GM19395 (cell line): ENCODE results near the gene TMEM52B.

ENCODE experiments used
- ATAC-seq: cut with Tn5 transposase; IDR thresholded peaks from one replicate; pipeline ENCODE4 v1.9.1; 2021; ENCODE audit warnings: mild to moderate bottlenecking, moderate library complexity; ENCODE audit not compliant: unreplicated experiment

TMEM52B gene

DNA sequence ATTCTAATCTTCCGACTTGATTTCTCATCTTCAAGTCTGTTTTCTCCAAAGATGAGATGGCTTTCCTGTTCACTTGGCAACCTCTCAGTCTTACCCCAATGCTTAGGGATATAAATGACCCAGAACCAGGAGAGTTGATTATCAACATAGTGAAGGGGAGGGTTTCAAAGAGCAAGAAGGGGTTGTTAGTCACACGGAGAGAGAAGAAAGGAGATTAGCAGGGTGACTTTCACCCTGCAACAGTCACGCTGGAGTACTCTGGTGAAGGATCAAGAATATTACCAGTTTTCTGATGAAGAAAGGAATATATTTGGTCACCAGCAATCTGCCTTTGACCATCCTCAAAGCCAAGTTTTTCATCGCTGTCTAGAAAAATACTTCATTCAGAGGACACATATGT is at the start of gene TMEM52B:
TSS of gene TMEM52B (plus strand) at position 212 of the 400 bp plus-strand sequence. CDS start 543 bp downstream, outside the sequence.
- no peak for ATAC-seq

DNA sequence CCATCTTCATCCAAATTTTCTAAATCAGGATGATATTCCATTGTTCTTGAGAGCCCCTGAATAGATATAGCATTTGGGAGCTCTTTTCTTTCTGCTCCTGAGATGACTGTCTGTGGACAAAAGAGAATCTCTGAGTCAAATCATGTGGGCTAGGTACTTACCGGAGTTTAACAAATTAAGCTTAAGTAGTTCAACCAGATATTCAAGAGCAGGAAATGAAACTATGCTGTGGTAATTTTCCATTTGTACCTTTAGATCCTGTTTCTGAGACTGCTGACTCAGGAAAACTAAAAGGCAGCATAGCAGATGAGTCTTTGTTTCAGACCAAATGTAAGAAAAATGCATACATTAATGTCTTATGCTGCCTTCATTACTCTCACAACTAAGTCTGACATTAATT is 48.8 kb upstream of the TMEM52B start, which contains the start of gene CLEC7A:
TSS of gene CLEC7A (minus strand) at position 158 of the 400 bp plus-strand sequence. CDS start at position 41, 117 bp downstream.
- no peak for ATAC-seq

GRCh38 chr12:10131111-10131690 is 47.6 kb upstream of the TMEM52B start:
- ATAC-seq, result no peak

GRCh38 chr12:10132850-10133370 is 45.9 kb upstream of the TMEM52B start:
- no peak for ATAC-seq

DNA sequence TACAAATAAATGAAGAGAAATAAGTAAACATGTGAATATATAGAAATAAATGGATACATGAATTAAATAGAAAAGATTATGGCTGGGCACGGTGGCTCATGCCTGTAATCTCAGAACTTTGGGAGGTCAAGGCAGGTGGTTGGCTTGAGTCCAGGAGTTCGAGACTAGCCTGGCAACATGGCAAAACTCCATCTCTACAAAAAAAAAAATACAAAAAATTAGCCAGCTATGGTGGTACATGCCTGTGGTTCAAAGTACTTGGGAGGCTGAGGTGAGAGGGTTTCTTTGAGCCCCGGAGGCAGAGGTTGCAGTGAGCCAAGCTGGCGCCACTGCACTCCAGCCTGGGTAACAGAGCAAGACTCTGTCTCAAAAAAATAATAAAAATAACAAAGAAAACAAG is 43.7 kb upstream of the TMEM52B start:
- ATAC-seq, result no peak

DNA sequence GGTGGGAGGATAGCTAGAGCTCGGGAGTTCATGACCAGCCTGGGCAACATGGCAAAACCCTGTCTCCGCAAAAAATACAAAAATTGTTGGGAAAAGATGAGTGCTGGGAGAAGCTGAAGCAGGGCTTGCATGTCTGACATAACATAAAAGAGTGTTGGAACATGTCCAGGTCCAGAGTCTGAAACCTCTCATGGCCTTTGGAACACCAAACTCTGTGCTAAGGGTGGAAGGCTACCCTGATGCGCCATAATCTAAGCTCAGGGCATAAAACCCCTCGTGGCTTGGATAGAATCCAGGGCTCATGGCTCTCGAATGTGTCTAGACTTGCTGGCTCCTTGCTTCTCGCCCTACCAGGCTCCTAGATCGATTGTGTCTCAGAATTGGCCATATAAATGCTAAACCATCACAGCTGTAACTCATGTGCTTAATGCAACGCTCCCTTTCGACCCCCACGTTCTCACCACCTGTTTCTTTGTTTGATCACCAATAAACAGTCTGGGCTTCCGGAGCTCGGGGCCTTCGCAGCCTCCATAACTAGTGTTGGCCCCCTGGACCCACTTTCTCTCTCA is 42.1 kb upstream of the TMEM52B start:
- ATAC-seq, result no peak

- ATAC-seq, result no peak
These were observed 38.8 kb upstream of the TMEM52B start for GRCh38 chr12:10140001-10140400.

DNA sequence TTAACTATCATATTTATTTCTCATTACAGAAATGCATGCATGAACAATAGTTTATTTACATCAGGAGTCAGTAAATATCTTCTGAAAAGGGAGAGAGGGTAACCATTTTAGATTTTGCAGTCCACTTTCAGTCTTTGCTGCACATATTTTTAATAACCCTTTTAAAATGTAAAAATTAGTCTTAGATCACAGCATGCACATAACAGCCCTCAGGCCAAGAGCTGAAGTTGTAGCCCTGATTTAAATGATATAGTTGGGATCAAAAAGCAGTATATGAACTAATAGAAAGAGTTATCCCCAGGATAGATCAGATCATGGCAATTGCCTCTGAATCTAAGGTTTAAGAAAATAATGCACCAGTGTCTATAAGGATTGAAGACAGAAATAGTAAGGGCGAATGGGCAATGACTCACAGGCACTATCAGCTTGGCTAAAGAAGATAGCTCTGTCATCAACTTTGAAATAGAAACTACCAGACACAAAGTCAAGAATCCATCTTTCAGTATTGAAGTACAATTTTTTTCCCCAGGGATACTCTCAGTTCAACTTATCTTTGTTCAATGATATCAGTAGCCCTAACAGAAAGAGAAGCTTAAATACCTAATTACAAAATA is 35.7 kb upstream of the TMEM52B start:
- ATAC-seq, result no peak

DNA sequence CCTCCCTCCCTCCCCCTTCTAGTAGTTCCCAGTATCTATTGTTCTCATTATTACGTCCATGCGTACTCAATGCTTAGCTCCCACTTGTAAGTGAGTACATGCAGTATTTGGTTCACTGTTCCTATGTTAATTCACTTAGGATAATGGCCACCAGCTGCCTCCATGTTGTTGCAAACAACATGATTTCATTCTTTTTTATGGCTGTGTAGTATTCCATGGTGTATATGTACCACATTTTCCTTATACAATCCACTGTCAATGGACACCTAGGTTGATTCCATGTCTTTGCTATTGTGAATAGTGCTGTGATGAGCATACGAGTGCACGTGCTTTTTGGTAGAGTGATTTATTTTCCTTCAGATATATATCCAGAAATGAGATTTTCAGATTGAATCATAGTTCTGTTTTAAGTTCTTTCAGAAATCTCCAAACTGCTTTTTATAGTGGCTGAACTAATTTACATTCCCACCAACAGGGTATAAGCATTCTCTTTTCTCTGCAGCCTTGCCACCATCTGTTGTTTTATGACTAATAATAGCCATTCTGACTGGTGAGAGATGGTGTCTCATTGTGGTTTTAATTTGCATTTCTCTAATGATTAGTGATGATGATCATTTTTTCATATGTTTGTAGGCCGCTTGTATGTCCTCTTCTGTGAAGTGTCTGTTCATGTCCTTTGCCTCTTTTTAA is 31.0 kb upstream of the TMEM52B start:
- ATAC-seq, result peak; percentile 84

GRCh38 chr12:10151621-10152020 is 27.2 kb upstream of the TMEM52B start:
- no peak for ATAC-seq

GRCh38 chr12:10153271-10154144 is 25.3 kb upstream of the TMEM52B start:
- ATAC-seq, result peak; percentile 71

GRCh38 chr12:10154145-10154496 is 24.7 kb upstream of the TMEM52B start:
- ATAC-seq, result no peak

DNA sequence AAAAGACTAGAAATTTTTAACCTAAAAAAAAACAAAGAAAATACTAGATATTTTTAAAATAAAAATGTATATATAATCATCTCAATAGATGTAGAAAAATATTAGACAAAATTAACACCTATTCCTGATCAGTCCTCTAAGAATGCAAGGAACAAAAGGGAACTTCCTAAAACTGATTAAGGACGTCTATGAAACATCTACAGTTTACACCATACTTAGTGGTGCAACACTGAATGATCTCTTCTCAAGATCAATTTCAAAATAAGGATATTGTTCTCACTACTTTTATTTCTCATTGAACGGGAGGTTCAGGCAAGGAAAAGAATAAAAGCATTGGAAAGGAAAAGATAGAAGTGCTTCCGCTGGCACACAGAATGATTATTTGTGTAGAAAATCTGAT is 22.9 kb upstream of the TMEM52B start:
- no peak for ATAC-seq

DNA sequence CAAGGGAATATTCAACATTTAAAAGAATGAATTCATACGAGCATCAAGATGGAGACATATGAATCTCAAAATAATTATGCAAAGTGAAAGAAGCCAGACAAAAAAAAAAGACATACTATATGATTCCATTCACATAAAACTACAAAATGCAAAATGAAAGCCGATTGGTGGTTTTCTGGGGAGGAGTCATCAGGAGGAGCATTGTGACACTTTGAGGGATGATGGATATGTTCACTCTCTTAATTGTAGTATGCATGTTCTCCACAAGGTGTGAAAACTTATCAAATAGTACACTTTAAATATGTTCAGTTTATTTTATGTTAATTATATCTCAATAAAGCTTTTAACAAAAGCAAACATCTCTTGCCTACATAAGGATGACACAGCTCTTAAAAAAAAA is 20.4 kb upstream of the TMEM52B start:
- ATAC-seq, result no peak

- ATAC-seq, result no peak
These were observed 19.6 kb upstream of the TMEM52B start for GRCh38 chr12:10159280-10159679.

- ATAC-seq, result no peak
These were observed 18.0 kb upstream of the TMEM52B start for GRCh38 chr12:10160617-10161385.

GRCh38 chr12:10163084-10163483 is 15.7 kb upstream of the TMEM52B start:
- ATAC-seq, result no peak

- no peak for ATAC-seq
These were observed 13.4 kb upstream of the TMEM52B start for GRCh38 chr12:10165421-10165820.

GRCh38 chr12:10167599-10167998 is 11.2 kb upstream of the TMEM52B start:
- no peak for ATAC-seq

DNA sequence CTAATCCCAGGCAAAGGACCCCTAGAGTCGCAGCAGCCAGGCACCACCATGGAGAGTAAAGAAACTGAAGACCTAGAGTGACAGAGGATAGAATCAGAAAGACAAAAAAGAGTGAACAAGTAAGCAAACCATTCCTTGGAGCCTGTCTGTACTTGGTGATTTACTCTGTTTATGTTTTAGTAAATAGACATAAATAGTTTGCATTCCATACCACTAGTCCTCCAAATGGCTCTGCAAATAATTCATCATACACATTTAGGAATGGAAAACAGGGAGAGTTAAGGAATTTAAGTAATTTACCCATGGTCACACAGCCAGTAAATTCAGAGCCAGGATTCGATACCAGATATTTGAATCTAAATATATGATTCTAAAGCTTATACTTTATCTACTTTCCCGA is 9.7 kb upstream of the TMEM52B start:
- ATAC-seq, result no peak
